GM18499 (cell line): ENCODE measurements around the gene ZNF490.
"Not testable (repeated sequence)": the region's sequence is repeated elsewhere in the genome, so short reads cannot be mapped to it uniquely, and the experiment has no call there.

Experiments used
- ATAC-seq: cut with Tn5 transposase; IDR thresholded peaks from one replicate; pipeline ENCODE4 v1.9.1; 2021; ENCODE audit warnings: moderate number of reproducible peaks; ENCODE audit not compliant: insufficient read depth, unreplicated experiment

The ZNF490 gene

GRCh38 chr19:12610540-12611360 lies at the start of gene ZNF490, which contains the start of gene ZNF791:
TSS of gene ZNF490 (minus strand) at chr19:12610813. CDS start at chr19:12610680, 133 bp downstream.
TSS of gene ZNF791 (plus strand) at chr19:12610920. CDS start at chr19:12611080, 160 bp downstream.
- ATAC-seq: peak; percentile 38

GRCh38 chr19:12657966-12658365 lies 47.4 kb upstream of the ZNF490 start:
- ATAC-seq: no peak

DNA sequence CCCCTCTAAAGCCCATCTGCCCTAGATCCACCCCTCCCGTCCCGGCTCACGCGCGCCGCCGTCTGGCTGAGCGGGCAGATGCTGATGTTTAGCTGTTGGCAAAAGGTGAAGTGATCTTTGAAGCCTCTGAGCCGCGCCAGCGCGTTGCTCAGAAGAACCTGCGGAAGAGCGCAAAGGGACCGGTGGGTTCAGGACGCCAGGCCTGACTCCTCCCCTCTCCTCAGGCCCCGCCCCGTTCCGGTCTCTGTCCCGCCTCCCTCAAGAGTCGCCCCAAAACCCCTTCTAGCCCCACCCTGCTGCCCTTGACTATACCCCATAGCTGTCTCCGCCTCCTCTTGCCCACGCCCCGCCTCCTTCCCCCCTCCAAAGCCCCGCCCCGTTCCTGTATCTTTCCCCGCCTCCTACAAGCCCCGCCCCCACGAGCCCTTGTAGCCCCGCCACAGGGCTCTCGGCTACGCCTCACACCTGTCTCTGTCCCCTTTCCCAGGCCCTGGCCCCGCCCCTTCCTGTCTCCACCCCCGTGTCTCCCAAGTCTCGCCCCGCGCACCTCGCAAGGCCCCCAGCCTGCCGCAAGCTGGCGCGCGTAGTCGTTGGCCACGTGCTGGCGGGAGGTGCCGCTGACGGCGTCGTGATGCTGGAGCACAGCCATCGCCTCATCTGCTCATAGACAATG lies 46.4 kb upstream of the ZNF490 start:
- no peak for ATAC-seq

GRCh38 chr19:12655546-12655945 lies 44.9 kb upstream of the ZNF490 start:
- no peak for ATAC-seq

DNA sequence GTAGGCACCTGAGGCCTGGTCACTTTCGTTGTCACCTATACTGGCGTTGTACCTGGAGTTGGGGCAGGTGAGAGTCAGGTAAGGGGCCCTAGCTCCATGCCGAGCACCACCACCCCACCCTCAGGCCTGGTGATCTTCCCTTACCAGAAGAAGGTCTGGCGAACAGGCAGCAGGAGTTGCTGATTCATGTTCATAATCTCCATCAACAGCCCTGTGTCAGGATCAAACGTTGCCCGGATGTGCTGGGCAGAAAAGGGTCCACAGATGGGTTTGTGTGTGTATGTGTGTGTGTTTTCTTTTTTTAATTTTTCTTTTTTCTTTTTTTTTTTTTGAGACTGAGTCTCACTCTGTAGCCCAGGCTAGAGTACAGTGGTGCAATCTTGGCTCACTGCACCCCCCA lies 41.6 kb upstream of the ZNF490 start:
- ATAC-seq: no peak

GRCh38 chr19:12649941-12650340 lies 39.3 kb upstream of the ZNF490 start:
- ATAC-seq: no peak

DNA sequence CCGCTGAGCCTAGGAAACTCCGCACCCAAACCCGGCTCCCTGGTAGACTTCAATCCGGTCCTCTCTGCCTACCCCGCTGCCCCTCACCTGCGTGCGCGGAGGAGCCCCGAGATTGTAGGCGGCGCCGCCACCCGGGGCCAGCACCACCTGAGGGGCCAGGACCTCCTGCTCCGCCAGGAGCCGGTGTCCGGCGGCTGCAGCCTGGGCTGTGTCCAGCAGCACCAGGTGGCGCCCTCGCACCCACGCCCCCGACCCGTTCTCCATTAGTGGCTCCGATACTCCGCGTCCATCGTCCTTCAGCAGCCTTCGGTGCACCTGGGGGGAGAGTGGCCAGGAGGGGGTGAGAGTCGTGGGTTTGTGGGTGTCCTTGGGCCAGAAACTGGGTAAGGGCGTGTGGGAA lies 37.5 kb upstream of the ZNF490 start:
- no peak for ATAC-seq

DNA sequence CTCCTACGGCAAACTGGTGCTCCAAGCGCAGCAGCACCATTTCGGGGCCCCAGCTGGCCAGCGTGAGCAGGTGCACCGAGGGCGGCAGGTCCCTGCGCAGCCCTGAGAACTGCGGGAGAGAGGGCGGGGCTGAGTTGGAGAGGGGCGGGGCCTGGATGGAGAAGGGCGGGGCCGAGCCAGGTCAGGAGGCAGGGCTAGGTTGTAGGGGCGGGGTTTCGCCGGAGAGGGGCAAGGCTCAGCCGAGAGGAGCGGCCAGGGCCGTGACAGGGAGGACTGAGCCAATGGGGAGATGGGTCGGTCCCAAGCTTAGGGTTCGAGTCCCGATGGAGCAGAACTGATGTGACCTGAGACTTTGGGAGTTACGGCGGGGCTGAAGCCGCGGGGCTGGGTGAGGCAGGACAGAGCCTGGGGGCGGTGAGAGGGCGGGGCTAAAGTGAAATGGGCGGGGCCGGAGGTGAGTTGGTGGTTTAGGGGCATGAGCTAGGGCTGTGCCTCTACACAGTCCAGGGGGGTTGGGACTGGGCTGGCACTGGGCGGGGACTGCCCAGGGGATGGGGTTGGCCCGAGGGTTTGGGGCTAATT lies 37.0 kb upstream of the ZNF490 start:
- ATAC-seq: no peak

GRCh38 chr19:12647047-12647446 lies 36.4 kb upstream of the ZNF490 start:
- no peak for ATAC-seq

DNA sequence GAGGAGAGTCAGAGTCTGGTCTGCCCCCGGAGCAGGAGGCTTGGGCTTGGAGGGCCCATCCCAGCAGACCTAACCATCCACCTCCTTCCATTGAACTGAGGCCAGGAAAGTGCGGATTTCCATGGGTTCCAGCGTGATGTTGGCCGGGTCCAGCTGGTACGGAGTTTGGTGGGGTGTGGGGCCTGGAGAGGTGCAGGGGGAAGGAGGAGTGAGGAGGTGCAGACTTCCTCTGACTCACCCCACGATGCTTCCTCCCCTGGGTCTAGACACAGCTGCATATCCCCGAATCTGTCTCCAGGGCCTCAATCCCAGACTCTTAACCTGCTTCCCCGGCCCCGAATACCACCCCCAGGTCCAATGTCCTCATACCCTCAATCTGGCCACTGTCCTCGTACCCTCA lies 35.9 kb upstream of the ZNF490 start:
- ATAC-seq: no peak

GRCh38 chr19:12643716-12644115 lies 33.1 kb upstream of the ZNF490 start:
- ATAC-seq: not testable (repeated sequence)

- no peak for ATAC-seq
Measured at GRCh38 chr19:12642506-12642905, 31.9 kb upstream of the ZNF490 start.

- no peak for ATAC-seq
Measured at GRCh38 chr19:12641456-12641855, 30.8 kb upstream of the ZNF490 start.

DNA sequence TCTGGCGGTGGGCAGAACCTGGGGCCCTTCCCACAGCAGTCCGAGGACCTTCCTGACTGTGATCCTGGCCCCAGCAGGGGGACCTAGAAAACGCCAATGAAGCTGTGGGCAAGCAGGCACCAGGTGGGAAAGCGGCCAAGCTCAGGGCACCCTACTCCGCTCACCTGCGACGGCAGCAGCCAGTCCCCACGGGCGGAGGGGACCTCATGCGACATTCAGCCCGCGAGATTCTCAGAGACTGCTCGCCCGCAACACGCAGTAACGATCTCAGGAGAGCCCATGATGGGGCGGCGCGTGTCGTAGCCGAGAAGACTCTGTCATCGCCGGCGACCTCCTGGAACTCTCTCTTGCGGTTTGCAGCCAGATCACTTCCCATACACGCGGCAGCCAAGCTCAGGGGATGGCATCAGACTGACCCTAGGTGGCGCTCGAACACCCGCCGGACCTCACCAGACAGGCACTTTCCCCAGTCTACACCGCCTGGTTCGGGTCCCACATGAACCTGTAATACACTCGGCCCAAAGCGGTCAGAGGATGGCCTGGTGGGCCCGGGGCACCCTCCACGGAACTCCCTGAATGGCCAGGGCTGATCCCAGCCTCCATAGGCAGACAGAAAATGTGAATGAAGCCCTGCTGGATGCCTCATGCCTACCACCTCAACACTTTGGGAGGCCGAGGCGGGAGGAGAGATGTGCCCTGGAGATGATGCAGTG lies 29.4 kb upstream of the ZNF490 start:
- no peak for ATAC-seq

DNA sequence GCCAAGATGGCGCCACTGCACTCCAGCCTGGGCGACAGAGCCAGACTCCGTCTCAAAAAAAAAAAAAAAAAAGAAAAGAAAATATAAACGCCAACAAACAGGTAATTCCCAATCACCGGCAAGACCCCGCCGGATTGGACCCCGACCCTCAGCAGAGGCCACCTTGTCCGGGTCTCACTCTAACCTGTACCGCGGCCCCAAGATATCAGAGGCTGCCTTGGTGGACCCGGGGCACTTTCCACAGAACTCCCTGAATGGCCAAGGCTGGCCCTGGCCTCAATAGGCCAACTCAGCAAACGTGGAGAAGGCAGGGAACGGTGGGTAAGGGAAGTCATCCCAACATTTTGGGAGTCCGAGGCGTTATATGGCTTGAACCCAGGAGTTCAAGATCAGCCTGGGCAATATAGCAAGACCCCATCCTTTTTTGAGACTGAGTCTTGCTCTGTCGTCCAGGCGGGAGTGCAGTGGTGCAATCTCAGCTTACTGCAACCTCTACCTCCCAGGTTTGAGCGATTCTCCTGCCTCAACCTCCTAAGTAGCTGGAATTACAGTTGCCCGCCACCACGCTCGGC lies 28.1 kb upstream of the ZNF490 start:
- no peak for ATAC-seq

- ATAC-seq: no peak
Measured at GRCh38 chr19:12636631-12637030, 26.0 kb upstream of the ZNF490 start.

DNA sequence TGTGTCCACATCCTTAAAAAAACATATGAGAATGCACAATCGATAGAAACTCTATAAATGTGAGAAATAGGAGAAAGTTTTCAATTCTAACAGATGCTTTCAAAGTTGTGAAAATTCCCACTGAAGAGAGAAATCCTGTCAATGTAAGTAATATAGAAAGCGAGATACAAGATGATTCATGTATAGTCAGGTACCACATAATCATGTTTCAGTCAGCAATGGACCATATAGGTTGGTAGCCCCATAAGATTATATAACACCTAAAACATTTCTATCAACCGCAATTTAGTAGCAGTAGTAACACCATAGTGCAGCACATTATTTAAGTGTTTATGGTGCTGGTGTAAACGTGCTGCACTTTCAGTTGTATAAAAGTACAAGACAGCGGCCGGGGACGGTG lies 18.6 kb upstream of the ZNF490 start:
- no peak for ATAC-seq

DNA sequence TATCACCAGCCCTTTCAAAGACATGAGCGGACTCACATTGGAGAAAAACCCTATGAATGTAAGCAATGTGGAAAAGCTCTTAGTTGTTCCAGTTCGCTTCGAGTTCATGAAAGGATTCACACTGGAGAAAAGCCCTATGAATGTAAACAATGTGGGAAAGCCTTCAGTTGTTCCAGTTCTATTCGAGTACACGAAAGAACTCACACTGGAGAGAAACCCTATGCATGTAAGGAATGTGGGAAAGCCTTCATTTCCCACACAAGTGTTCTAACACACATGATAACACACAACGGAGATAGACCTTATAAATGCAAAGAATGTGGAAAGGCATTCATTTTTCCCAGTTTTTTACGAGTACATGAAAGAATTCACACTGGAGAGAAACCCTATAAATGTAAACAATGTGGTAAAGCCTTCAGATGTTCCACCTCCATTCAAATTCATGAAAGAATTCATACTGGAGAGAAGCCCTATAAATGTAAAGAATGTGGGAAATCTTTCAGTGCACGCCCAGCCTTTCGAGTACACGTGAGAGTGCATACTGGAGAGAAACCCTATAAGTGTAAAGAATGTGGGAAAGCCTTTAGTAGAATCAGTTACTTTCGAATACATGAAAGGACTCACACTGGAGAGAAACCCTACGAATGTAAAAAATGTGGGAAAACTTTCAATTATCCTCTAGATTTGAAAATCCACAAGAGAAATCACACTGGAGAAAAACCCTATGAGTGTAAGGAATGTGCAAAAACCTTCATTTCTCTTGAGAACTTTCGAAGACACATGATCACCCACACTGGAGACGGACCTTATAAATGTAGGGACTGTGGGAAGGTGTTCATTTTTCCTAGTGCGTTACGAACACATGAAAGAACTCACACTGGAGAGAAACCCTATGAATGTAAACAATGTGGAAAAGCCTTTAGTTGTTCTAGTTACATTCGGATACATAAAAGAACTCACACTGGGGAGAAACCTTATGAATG lies 17.7 kb upstream of the ZNF490 start:
- no peak for ATAC-seq

GRCh38 chr19:12626958-12627357 lies 16.3 kb upstream of the ZNF490 start:
- ATAC-seq: no peak
